Neural cell (in vitro differentiated cells): ENCODE measurements around the gene RNF19B. TPM values are rescaled to one million over a fixed set of nuclear protein-coding genes. Genes with fewer than 3 reads are reported as not detected.

ENCODE experiments used
- H2AFZ ChIP-seq: fragments of 200-600, 300-800 bp; sonication (generic), shearing (Covaris generic); 2 replicates; pipeline ENCODE4 v1.6.0; 2014; ENCODE audit warnings: low read depth, mild to moderate bottlenecking, antibody characterized with exemption, low read length, moderate library complexity
- H3F3A ChIP-seq: fragments of 200-600 bp; shearing (Covaris generic); 2 replicates; pipeline ENCODE4 v1.6.1; 2016; ENCODE audit warnings: mild to moderate bottlenecking, moderate library complexity, mixed read lengths, antibody characterized with exemption, low read length; ENCODE audit not compliant: insufficient read depth, poor library complexity, severe bottlenecking
- H3K27ac ChIP-seq: fragments of 200-600, 300-800 bp; sonication (generic), shearing (Covaris generic); 2 replicates; pipeline ENCODE4 v1.5.1; 2014; ENCODE audit warnings: mild to moderate bottlenecking, low read length, moderate library complexity
- H3K27me3 ChIP-seq: fragments of 300-800, 200-600 bp; sonication (generic), shearing (Covaris generic); 2 replicates; pipeline ENCODE4 v1.6.0; 2014; ENCODE audit warnings: mild to moderate bottlenecking, low read depth, low read length, moderate library complexity; ENCODE audit not compliant: insufficient read depth
- H3K36me3 ChIP-seq: fragments of 300-800, 200-600 bp; sonication (generic), shearing (Covaris generic); 2 replicates; pipeline ENCODE4 v1.5.1; 2014; ENCODE audit warnings: mild to moderate bottlenecking, antibody characterized with exemption, low read length, moderate library complexity; ENCODE audit not compliant: insufficient read depth
- H3K4me2 ChIP-seq: fragments of 300-800, 200-600 bp; sonication (generic), shearing (Covaris generic); 2 replicates; pipeline ENCODE4 v1.6.0; 2014; ENCODE audit warnings: mild to moderate bottlenecking, low read length
- H3K4me3 ChIP-seq: fragments of 300-800, 200-600 bp; sonication (generic), shearing (Covaris generic); 2 replicates; pipeline ENCODE4 v1.5.1; 2014; ENCODE audit warnings: mild to moderate bottlenecking, low read length, moderate library complexity
- H3K79me2 ChIP-seq: fragments of 200-600 bp; shearing (Covaris generic); replicated peaks from 2 replicates; pipeline ENCODE4 v1.6.0; 2014; ENCODE audit warnings: mild to moderate bottlenecking, low read length, moderate library complexity; ENCODE audit not compliant: insufficient read depth
- H3K9ac ChIP-seq: fragments of 300-800, 200-600 bp; sonication (generic), shearing (Covaris generic); 2 replicates; pipeline ENCODE4 v1.6.1; 2016; ENCODE audit warnings: mild to moderate bottlenecking, low read length, mixed read lengths
- H3K9me2 ChIP-seq: fragments of 200-600 bp; shearing (Covaris generic); 2 replicates; pipeline ENCODE4 v1.6.1; 2016; ENCODE audit warnings: mild to moderate bottlenecking, low read length, mixed read lengths; ENCODE audit not compliant: insufficient read depth
- H3K9me3 ChIP-seq: fragments of 200-600, 300-800 bp; sonication (generic), shearing (Covaris generic); 2 replicates; pipeline ENCODE4 v1.6.1; 2016; ENCODE audit warnings: mild to moderate bottlenecking, mixed run types, low read length, moderate library complexity, mixed read lengths
- H4K20me1 ChIP-seq: fragments of 200-600 bp; shearing (Covaris generic); 2 replicates; pipeline ENCODE4 v1.6.1; 2016; ENCODE audit warnings: mild to moderate bottlenecking, mixed run types; ENCODE audit not compliant: insufficient read depth
- CTCF ChIP-seq: fragments of 450-650 bp; IDR thresholded peaks from 2 replicates; pipeline ENCODE4 v1.5.1; 2014; ENCODE audit warnings: antibody characterized with exemption, mild to moderate bottlenecking, moderate library complexity; ENCODE audit not compliant: poor library complexity, severe bottlenecking
- EP300 ChIP-seq: fragments of 450-650 bp; conservative IDR thresholded peaks from 2 replicates; pipeline ENCODE4 v1.6.1; 2014; ENCODE audit warnings: antibody characterized with exemption, mild to moderate bottlenecking, moderate library complexity; ENCODE audit not compliant: poor library complexity, severe bottlenecking
- EZH2 ChIP-seq: fragments of 200-600, 300-800 bp; shearing (Covaris generic), sonication (generic); IDR thresholded peaks from 2 replicates; pipeline ENCODE4 v1.6.1; 2014; ENCODE audit warnings: antibody characterized with exemption, low read length, borderline replicate concordance, mild to moderate bottlenecking; ENCODE audit not compliant: insufficient read depth, poor library complexity, severe bottlenecking
- MXI1 ChIP-seq: fragments of 450-650 bp; conservative IDR thresholded peaks from 2 replicates; pipeline ENCODE4 v1.6.1; 2014; ENCODE audit warnings: antibody characterized with exemption, mild to moderate bottlenecking; ENCODE audit not compliant: poor library complexity, severe bottlenecking
- POLR2AphosphoS5 ChIP-seq: IDR thresholded peaks from 2 replicates; pipeline ENCODE4 v1.6.1; 2012
- RAD21 ChIP-seq: fragments of 450-650 bp; conservative IDR thresholded peaks from 2 replicates; pipeline ENCODE4 v1.6.1; 2014; ENCODE audit warnings: antibody characterized with exemption, mild to moderate bottlenecking, moderate library complexity
- REST ChIP-seq: IDR thresholded peaks from 2 replicates; pipeline ENCODE4 v1.6.1; 2012; ENCODE audit warnings: borderline replicate concordance
- SMC3 ChIP-seq: fragments of 450-650 bp; conservative IDR thresholded peaks from 2 replicates; pipeline ENCODE4 v1.6.1; 2014; ENCODE audit warnings: antibody characterized with exemption, mild to moderate bottlenecking, moderate library complexity; ENCODE audit not compliant: poor library complexity
- TAF1 ChIP-seq: IDR thresholded peaks from 2 replicates; pipeline ENCODE4 v1.6.1; 2012; ENCODE audit warnings: low read depth
- polyA plus RNA-seq: library from polyadenylated mRNA; depleted of rRNA; stranded (reverse); fragments of >200 nt; gene quantifications from 2 replicates; pipeline ENCODE4 v1.2.3, GENCODE V29; 2014

RNF19B gene
- polyA plus RNA-seq, 1 donor from 2014 or later: 22.1 TPM

- no peak overlapping the region for H3K4me3 ChIP-seq
- no peak overlapping the region for H3K4me2 ChIP-seq
- H2AFZ ChIP-seq: no peak overlapping the region
- H3K9me3 ChIP-seq: no peaks in the 10 kb centered on the region
- H3K27me3 ChIP-seq: no peaks in the 10 kb centered on the region
- H3K9me2 ChIP-seq: no peaks in the 10 kb centered on the region
- H4K20me1 ChIP-seq: no peaks in the 10 kb centered on the region
- no peaks in the 10 kb centered on the region for H3K36me3 ChIP-seq
- no peaks in the 10 kb centered on the region for H3F3A ChIP-seq
- no peak overlapping the region for H3K27ac ChIP-seq
- TF ChIP-seq TAF1: no peak
- no peak for TF ChIP-seq MXI1
- no peak for TF ChIP-seq REST
- no peak for TF ChIP-seq CTCF
- TF ChIP-seq EZH2: no peak
- no peak overlapping the region for H3K9ac ChIP-seq
- no peaks in the 10 kb centered on the region for H3K79me2 ChIP-seq
These were observed 30.1 kb downstream of the RNF19B start for GRCh38 chr1:32934535-32934934.

- no peak overlapping the region for H3K4me3 ChIP-seq
- peak; percentile 6 for TF ChIP-seq RAD21
- peak; percentile 29 for TF ChIP-seq SMC3
- TF ChIP-seq EZH2: no peak
- H3K27ac ChIP-seq: no peak overlapping the region
- no peaks in the 10 kb centered on the region for H3K27me3 ChIP-seq
- H3K9me2 ChIP-seq: no peaks in the 10 kb centered on the region
- no peak overlapping the region for H2AFZ ChIP-seq
- no peak overlapping the region for H3K9ac ChIP-seq
- no peak overlapping the region for H3K4me2 ChIP-seq
- H3K79me2 ChIP-seq: no peaks in the 10 kb centered on the region
- no peaks in the 10 kb centered on the region for H4K20me1 ChIP-seq
- no peaks in the 10 kb centered on the region for H3F3A ChIP-seq
- no peaks in the 10 kb centered on the region for H3K36me3 ChIP-seq
- no peaks in the 10 kb centered on the region for H3K9me3 ChIP-seq
These were observed 30.8 kb downstream of the RNF19B start for GRCh38 chr1:32933742-32934322.

GRCh38 chr1:32931760-32932159 lies 32.8 kb downstream of the RNF19B start:
- Histone ChIP-seq H3K4me2 (no peak overlapping the region), H3K79me2 (no peaks in the 10 kb centered on the region), H3K27me3 (no peaks in the 10 kb centered on the region), H4K20me1 (no peaks in the 10 kb centered on the region), H3K9me2 (no peaks in the 10 kb centered on the region), H3K27ac (no peak overlapping the region), H2AFZ (no peak overlapping the region), H3F3A (no peaks in the 10 kb centered on the region), H3K36me3 (no peaks in the 10 kb centered on the region), H3K9ac (no peak overlapping the region), H3K9me3 (no peaks in the 10 kb centered on the region), H3K4me3 (no peak overlapping the region)
- TF ChIP-seq TAF1 (no peak), RAD21 (no peak), EZH2 (no peak), POLR2AphosphoS5 (no peak), MXI1 (no peak), CTCF (no peak), SMC3 (no peak), REST (no peak), EP300 (no peak)
